Ovary (tissue), 9 donors: Measurements from ENCODE around the gene SCYGR8. TPM values are rescaled to one million over a fixed set of nuclear protein-coding genes. Genes with fewer than 3 reads are reported as not detected.
A peak's percentile ranks its signal among the peaks of the same experiment; 100 is the strongest.

Experiments used
- DNase-seq, 5 donors: peaks; one replicate each; pipeline ENCODE4 v3.0.0-alpha.2; 2019 to 2020
- H3K27ac ChIP-seq, 2 donors: fragments of 200-600 bp; one replicate each; pipeline versions ENCODE4 v1.5.1 to v1.8.0; 2019 to 2022
- H3K27me3 ChIP-seq: fragments of 200-600 bp; one replicate; pipeline ENCODE4 v1.8.0; 2022
- H3K36me3 ChIP-seq: fragments of 200-600 bp; sonication (generic); one replicate; pipeline ENCODE4 v1.5.1; 2019
- H3K4me1 ChIP-seq: one replicate; pipeline ENCODE4 v1.8.1; 2013; ENCODE audit warnings: mild to moderate bottlenecking, moderate library complexity; ENCODE audit not compliant: insufficient read depth
- H3K4me3 ChIP-seq: fragments of 200-600 bp; sonication (generic); one replicate; pipeline ENCODE4 v1.5.1; 2017
- H3K9me3 ChIP-seq, 2 donors: fragments of 200-600 bp in 1 of 2; sonication (generic) in 1 of 2; one replicate each; pipeline versions ENCODE4 v1.5.1 to v1.8.1; 2013 to 2019; ENCODE audit warnings: mild to moderate bottlenecking in 1 of 2, moderate library complexity in 1 of 2
- CTCF ChIP-seq, 3 donors: fragments of 450-650 bp in 2 of 3; fragments of 200-600 bp in 1 of 3; IDR thresholded peaks; one replicate each; pipeline versions ENCODE4 v1.5.1 to v1.8.0; 2016 to 2022; ENCODE audit warnings: antibody characterized with exemption in 3 of 3, mild to moderate bottlenecking in 1 of 3
- EP300 ChIP-seq: sonication (generic); formaldehyde crosslinking; IDR thresholded peaks from one replicate; pipeline ENCODE4 v1.6.1; 2017; ENCODE audit warnings: antibody characterized with exemption
- POLR2A ChIP-seq: fragments of 450-650 bp; IDR thresholded peaks from one replicate; pipeline ENCODE4 v1.6.1; 2017; ENCODE audit warnings: antibody characterized with exemption, mild to moderate bottlenecking, moderate library complexity
- WGBS, 3 donors: extraction: QIAGEN DNeasy Blood & Tissue Kit in 1 of 3; methylation state at CpG; one replicate each; pipeline versions ENCODE4 v1.1.5 to v1.1.7; 2013 to 2017; 5-methylcytosine and 5-hydroxymethylcytosine counted together
- intact Hi-C, 4 donors: fragments of 100-400 bp; cut with DNase I; formaldehyde crosslinking; loops; one replicate each; pipeline versions ENCODE4 v1.11.0 to v1.15.1; 2022 to 2023
- polyA plus RNA-seq, 2 donors: library from polyadenylated mRNA; stranded (reverse); fragments of 200-250 nt in 1 of 2; fragments of 350-450 nt in 1 of 2; fragmentation: Illumina TruSeq in 1 of 2; extraction: RNeasy Lipid Tissue Mini Kit (QIAGEN cat#74804) in 1 of 2; gene quantifications; one replicate each; pipeline ENCODE4 v1.2.3, GENCODE V29; 2013 to 2014
- total RNA-seq, 7 donors: library from RNA; depleted of rRNA in 2 of 7; stranded (reverse); fragments of >200 nt in 2 of 7; fragmentation: NEBNext Ultra II Directional in 3 of 7; extraction: Animal tissue kit (Norgen Biotek cat#: 25700) in 3 of 7; gene quantifications; one replicate each; pipeline versions ENCODE4 v1.1.0 to v1.2.4, GENCODE V29; 2016 to 2023
- donor health status: DM: no; HTN: no; CAD: no; lungs with moderate emphysema.
- donor health status: DM: no; HTN: no; CAD: no.
- donor health status: Bipolar disorder and iron deficiency.
- donor health status: DM: yes; HTN: yes; CAD: no.
- donor health status: DM: no; HTN: no; CAD: no.
- donor health status: DM: yes; HTN: yes; CAD: no.

SCYGR8 gene
- total and polyA plus RNA-seq, 9 donors: not detected

GRCh38 chr2:227759411-227760118 lies 13.9 kb downstream of the SCYGR8 start:
- H3K27me3 ChIP-seq: no peaks in the 10 kb centered on the region
- no peak for TF ChIP-seq EP300
- no peak for TF ChIP-seq POLR2A
- TF ChIP-seq CTCF (IDR thresholded peaks at IDR 0.05): no peak
- no peak overlapping the region for H3K27ac ChIP-seq
- H3K4me1 ChIP-seq: no peaks in the 10 kb centered on the region
- H3K9me3 ChIP-seq: no peaks in the 10 kb centered on the region
- DNase-seq: no peak
- intact Hi-C loops: loop anchor here in 3 of 4 donors (10.0 kb wide), 3 partner anchors 275 to 625 kb away; no protein-coding TSS in a partner anchor
- no peaks in the 10 kb centered on the region for H3K36me3 ChIP-seq
- 76 to 79% (median 79%) methylated on average over 13 of the region's 13 CpGs for WGBS, 3 donors
- no peak overlapping the region for H3K4me3 ChIP-seq

- intact Hi-C loops: loop anchor here in 3 of 4 donors (10.0 kb wide), 3 partner anchors 277 to 627 kb away; no protein-coding TSS in a partner anchor
- no peaks in the 10 kb centered on the region for H3K4me1 ChIP-seq
- TF ChIP-seq EP300: no peak
- TF ChIP-seq CTCF (IDR thresholded peaks at IDR 0.05): no peak
- no peak for TF ChIP-seq POLR2A
- no peaks in the 10 kb centered on the region for H3K9me3 ChIP-seq
- 68 to 77% (median 70%) methylated on average over 6 of the region's 6 CpGs for whole genome bisulfite sequencing, 3 donors
- no peaks in the 10 kb centered on the region for H3K36me3 ChIP-seq
- H3K27me3 ChIP-seq: no peaks in the 10 kb centered on the region
- H3K27ac ChIP-seq: no peak overlapping the region
- no peak for DNase-seq
- H3K4me3 ChIP-seq: no peak overlapping the region
Measured at GRCh38 chr2:227761740-227762476, 16.2 kb downstream of the SCYGR8 start.

- TF ChIP-seq POLR2A (no peak), EP300 (no peak), CTCF (IDR thresholded peaks at IDR 0.05) (no peak)
- H3K9me3 ChIP-seq: no peaks in the 10 kb centered on the region
- H3K27ac ChIP-seq: no peak overlapping the region
- no peak overlapping the region for H3K4me3 ChIP-seq
- WGBS, 3 donors: 35 to 49% (median 43%) methylated on average over 4 of the region's 4 CpGs
- no peak for DNase-seq
- no peaks in the 10 kb centered on the region for H3K36me3 ChIP-seq
- intact Hi-C loops: loop anchor here (2.0 to 10.0 kb wide), 8 partner anchors 104 to 639 kb away; no protein-coding TSS in a partner anchor
- H3K4me1 ChIP-seq: no peaks in the 10 kb centered on the region
- no peaks in the 10 kb centered on the region for H3K27me3 ChIP-seq
Measured at GRCh38 chr2:227765788-227766372, 20.2 kb downstream of the SCYGR8 start.

GRCh38 chr2:227766373-227766883 lies 20.7 kb downstream of the SCYGR8 start:
- H3K4me3 ChIP-seq: no peak overlapping the region
- H3K27me3 ChIP-seq: no peaks in the 10 kb centered on the region
- intact Hi-C loops: loop anchor here in 3 of 4 donors (2.0 to 10.0 kb wide), 7 partner anchors 104 to 639 kb away; no protein-coding TSS in a partner anchor
- no peak for TF ChIP-seq POLR2A
- peak; percentile 58 to 80 (median 80) for TF ChIP-seq CTCF (IDR thresholded peaks at IDR 0.05)
- no peak overlapping the region for H3K27ac ChIP-seq
- H3K4me1 ChIP-seq: no peaks in the 10 kb centered on the region
- H3K9me3 ChIP-seq: no peaks in the 10 kb centered on the region
- WGBS, 3 donors: 23 to 24% (median 23%) methylated on average over 11 of the region's 11 CpGs
- no peaks in the 10 kb centered on the region for H3K36me3 ChIP-seq
- peak; percentile 68 to 82 (median 76) for DNase-seq
